ENCODE data around the gene ETS1.
A peak's percentile ranks its signal among the peaks of the same experiment; 100 is the strongest.

Gene ETS1

DNA sequence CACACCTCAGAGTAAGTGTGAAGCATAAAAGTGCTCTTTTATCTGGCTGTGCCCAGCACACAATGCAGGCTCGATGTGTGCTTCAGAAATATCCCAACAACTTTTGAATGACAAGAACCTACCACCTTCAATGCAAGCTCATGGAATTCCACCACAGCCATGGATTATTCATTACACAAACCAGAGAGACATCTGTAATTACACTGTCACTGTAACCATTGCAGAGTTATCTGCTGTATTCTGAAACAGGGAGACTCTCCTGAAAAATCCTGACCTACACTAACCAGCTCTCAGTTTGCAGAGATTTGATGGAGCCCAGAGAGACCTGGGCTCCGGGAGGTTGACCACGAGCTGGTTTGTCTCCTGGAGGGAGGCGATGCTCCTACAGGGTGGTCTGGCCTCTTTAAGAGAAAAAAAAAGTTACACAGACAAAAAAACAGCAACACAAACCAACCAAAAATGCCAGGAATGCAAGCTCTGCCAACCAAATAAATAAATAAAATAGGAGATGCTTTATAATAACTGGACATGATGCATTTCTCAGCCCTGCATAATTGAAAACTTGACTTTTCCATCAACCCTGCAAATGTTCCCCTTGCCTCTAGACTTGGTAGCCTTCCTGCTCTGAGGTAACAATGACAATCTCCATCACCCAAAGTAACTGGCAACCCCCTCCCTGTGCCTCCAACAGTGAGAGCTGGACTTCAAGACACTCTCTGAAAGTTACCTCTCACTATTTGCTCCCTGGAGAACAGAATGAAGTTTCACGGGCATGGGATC, 69.7 kb downstream of the ETS1 start:
- no peak for FAIRE-seq

DNA sequence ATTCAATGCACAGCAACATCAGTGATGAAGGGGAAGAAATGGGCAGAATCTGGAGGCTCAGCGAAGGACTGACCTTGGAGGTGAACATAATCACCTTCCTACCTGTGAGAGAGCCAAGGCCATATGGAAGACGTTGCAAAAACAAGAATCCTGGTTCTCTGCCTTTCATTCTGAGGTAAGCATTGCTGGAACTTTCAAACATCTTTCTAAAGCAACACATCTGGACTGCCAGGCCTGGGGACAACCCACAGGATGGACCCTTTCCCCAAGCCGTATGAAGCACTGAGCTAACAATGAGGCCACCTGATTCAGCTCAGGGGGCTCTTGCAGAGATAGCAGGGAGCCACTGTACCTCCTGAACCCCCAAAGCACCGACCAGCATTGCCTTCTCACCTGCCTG, 70.5 kb downstream of the ETS1 start:
- FAIRE-seq: no peak

DNA sequence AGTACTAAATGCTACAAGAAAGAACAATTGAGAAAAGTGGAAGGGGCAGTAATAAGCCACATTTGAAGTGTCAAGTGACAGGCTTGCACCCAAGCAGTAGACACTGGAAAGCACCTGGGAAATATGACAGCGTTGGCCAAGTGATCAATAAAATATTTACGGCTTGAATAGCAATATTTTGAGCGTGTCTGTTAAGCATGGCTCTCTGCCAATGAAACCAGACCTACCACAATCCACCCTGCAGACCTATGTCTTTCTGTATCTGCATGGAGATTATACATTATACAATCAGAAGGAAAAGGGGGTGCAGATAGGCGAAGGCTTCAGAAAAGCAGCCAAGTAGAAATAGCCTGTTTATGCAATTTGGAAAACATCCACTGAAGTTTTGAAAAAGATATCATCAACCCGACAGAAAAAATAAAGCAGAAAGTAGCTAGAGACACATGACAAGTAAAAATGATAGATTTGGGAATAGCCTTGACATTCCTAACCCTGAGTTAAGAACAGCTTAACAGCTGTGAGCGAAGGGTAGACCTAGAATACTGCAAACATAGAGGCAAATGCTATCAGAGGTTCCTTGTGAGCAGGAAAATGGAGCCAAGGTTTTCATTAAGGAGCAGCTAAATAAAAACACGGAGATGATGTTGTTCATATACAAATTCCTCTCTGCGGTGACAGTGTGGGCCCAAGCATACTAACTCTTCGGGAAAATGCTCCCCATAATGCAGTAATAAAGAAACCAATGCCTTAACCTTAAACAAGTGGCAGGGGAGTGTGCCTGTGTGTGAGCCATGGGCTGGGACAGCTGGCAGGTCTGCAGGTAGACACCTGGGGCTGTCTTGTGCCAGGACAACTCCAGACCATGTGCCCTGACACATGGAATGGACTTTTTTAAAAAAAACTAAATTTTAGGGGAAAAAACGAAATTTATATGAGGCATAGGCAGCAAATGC, 71.3 kb downstream of the ETS1 start:
- no peak for FAIRE-seq

DNA sequence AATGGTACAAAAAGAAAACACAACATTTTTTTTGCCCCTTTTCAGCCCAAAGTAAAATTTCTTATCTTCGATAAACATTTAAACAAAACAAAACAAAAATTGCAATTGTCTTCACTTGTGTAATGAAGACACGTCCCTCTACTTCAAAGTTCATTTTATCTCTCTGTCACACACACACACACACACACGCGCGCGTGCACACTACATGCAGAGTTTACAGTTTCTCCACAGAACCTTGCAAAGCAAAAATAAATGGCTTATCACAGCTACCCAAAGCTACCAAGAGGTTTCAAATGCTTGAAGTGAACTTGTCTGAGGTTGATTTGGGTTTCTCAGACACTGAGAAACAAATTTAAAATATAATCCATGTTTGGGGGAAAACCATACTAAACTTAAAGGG, 72.3 kb downstream of the ETS1 start:
- FAIRE-seq: no peak

DNA sequence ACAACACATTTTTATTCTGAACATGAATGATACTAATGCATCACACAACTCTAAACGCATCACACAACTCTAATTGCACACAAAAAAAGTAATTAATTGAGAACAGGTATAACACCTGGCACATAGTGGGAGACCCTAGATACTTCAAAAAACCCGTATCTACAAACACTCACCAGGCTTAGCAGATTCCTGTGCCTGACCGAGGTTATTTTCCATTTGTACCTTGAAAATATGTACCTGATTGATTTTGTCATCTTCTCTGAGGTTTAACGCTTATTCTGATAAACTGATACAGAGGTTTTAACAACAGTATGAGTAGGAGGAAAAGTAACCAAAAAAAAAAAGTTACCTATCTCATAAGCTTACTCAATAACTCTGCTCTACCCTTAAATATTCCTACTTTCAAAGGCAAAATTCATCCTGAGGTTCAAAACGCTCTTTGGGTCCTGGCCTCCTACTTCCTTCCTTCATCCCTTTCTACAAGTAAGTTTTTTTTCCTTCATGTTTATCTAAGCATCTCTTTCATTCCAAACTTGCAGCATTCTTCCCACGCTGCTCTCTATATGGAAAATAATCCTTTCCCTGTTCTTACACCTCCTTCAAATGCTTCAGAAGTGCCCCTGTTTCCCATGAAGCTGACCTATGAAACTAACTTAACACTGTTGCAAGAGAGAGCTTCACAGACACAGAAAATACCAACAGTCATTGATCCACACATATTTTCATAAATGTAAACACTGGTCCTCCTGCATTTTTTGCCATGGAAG, 73.3 kb downstream of the ETS1 start:
- no peak for FAIRE-seq

DNA sequence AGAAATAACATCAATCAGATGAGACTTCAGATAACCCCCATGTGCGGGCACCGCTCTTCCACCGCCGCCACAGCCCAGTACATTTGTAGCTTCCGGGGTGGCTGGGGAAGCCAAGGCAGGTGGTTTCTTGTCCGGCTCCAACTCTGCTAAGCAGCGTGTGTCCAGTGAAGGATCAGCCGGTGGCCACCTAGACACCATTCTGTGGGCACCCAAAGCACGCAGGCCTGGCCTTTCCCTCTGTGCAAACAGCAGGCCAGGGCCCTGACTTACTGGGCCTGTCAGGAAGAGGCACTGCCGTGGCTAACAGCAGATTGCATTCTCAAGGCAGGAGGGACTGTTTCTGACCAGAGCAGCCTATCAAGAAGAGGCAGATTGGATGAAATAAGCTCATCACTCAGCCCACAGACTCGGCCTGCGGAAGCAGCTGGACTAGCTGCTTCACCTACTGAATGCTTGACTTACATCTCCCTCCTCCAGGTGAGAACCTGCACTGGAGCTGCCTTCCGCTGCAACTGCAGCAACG, 74.8 kb downstream of the ETS1 start:
- no peak for FAIRE-seq

DNA sequence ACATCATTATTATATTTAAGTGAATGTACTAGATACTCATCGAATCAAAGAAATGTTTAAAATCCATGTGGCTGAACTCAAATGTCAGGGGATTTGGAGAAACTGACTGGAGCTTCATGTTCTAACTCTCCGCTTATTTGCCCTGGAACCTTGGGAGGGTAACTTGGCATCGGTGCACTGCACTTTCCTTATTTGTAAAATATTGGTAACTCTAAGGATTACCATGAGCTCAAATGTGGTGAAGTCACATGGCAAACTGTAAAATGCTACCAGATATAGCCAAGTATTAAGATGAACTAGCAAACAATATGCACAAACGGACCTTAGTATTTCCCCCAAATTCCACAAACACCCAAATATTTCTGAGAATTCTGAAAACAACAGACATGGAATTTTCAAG, 75.6 kb downstream of the ETS1 start:
- FAIRE-seq: no peak

DNA sequence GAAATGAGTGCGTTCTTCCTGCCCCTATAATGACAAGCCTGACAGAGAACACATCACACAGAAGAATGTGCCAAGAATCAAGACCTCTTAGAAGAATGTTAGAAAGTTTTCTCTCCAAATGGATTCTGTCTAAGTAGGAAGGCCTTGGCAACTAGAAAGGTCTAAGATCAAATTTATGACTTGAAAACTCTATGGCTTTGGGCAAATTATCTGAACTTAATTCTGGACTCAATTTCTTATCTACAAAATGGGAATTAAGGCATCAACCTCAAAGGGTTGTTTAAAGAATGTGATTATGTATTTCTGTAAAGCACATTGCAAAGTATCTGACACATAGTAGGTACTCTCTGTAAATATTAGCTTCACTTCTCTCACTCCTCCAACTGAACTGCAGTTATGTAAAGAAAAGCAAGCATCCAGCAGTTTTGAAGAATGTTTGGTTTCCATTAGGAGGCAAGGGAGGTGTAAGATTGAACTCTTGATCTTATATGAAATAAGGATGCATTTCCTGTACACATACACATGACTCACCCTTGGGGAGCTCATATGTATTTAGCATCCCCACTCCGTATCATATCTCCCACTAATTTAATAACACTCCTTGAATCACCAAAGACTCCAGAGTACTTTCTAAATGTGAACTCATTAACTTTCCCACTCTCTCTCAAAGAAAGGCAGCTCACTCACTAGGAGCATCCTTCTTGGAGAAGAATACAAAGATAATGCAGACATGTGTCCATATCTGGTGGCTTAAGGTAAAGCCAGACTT, 77.6 kb downstream of the ETS1 start:
- FAIRE-seq: no peak

DNA sequence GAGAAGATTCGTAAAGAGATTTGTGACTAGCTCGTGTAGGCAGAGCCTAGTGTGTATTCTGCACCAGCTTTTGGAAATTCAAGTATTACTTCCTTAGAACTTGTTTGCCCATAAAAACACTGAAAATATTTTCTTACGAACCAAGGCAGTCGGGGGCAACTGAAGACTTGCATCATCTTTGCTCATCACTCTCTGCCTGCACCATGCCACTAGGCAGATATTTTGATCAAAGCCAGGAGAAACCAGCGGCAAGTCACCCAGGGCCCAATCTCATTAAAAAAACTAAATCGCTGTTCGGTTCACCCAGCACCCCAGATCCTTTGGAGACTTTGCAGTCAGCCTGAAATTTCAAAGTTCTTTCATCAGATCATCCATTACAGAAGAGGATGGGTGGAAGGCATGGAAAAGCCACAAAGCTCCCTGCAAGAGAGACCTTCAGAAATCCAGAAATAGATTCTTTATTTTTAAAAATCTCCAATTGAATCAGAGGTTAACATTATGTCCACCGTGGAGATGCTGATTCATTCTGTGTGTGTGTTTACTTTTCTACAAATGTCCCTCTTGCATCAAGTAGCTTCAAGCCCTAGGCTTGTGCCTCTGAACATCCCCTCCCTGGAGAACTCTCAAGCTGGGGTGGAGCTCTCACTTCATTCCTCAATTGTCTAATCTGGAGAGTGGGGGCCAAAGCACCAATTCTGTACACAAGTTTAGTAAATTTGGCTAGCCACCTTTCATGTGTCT, 78.4 kb downstream of the ETS1 start:
- FAIRE-seq: no peak

DNA sequence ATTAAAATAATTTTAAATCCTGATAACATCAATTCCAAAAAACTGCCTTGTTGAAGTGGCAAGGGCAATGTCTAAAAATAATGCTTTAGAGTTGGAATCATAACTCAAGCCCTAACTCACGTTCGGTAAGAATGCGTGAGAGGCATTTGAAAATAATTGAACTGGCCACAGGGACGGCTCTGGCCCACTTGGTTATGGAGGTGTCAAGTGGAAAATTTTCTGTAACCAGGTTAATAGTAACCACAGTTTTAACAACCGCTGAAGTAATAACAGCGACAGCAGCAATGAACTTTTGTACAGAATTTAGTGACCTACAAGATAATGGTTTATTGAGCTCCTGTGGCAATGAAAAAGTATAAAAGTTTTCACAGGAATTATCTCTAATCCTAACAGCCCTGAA, 79.4 kb downstream of the ETS1 start:
- no peak for FAIRE-seq

DNA sequence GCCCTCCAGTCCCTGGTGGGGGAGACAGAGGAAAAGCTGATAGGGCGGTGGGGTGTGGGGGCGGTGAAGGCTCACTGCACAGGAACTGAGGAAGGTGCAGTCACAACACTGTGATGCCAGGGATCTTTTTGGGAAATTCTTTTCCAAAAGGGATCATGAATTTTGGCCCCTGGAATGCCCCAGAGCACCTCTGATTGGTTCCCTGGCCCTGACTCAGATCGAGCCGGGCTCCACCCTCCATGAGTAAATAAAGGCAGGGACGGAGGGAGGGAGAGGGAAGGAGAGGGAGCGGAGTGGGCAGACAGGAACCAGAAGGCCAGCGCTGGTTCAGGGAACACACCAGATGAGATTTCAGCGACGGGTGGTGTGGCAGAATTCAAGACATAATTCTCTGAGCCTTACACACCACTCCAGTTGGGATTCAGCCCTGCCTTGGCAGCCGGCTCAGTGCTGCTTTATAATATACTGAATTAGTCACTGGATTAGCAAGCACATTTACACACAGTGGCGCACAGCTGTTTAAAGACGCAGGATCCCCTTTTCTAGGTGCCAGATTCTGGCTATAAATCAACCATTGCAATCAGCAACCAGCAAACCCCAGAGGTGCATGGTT, 80.3 kb downstream of the ETS1 start:
- FAIRE-seq: no peak

DNA sequence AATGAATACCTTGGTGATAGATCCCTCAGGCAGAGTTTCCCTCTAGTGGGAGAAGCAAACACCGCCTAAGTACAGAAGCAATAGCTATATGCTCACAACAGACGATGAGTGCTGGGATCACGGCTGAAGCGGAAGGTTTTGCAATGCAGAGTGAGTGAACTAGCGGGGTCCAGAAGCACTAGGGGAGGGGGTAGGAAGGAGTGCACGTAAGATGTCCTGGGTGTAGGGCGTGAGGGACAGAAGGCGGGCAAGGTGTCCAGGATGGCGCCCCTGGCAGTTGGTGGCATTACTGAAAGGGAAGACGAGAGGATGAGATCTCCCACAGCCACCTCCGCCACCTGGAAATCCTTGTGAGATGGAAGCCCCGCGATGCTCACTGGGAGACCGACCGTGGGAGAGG, 81.0 kb downstream of the ETS1 start:
- FAIRE-seq: no peak

DNA sequence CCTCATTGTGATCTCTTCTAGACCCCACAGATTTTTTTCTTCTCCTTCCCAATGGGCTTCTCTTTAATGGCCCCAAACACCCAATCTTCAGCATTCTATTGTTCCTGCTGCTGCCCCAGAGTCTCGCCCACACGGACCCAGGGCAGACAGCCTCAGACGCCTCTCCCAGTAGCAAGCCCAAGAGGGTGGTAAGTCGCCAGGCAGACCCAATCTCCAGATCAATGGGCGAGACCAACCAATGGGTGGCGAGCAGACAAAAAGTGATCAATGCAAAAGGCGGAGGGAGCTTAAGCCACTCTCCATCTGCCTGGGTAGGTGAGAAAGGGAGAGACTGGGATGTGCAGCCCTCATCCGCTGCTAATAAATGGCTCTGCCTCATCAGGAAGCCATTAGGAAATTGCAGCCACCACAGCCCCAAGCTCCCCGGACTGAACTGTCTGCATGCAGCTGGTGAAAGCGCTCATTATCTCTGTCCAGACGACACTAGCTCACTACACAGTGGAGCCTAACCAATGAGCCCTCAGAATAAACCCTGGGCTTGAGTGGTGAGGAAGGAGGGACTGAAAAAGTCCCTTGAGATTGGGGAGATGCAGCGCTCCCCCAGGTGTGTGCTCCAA, 81.8 kb downstream of the ETS1 start:
- FAIRE-seq: no peak

DNA sequence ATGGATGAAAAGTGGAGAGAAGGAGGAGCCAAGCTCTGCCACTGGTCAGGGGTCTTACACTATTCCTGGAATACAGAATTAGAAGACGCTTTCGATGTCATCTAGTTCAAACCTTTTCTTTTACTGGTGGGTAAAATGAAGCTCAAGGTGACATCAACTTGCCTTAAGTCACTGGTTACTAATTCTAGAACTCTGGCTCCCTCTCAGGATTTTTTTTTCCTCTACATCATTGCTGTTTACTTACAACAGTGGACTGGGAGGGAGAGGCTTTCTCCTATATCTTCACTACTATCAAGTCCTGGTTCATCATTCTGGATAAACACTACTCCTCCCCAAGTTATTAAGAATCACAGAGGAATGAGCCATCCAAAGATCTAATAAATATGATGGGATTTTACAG, 82.9 kb downstream of the ETS1 start:
- no peak for FAIRE-seq

DNA sequence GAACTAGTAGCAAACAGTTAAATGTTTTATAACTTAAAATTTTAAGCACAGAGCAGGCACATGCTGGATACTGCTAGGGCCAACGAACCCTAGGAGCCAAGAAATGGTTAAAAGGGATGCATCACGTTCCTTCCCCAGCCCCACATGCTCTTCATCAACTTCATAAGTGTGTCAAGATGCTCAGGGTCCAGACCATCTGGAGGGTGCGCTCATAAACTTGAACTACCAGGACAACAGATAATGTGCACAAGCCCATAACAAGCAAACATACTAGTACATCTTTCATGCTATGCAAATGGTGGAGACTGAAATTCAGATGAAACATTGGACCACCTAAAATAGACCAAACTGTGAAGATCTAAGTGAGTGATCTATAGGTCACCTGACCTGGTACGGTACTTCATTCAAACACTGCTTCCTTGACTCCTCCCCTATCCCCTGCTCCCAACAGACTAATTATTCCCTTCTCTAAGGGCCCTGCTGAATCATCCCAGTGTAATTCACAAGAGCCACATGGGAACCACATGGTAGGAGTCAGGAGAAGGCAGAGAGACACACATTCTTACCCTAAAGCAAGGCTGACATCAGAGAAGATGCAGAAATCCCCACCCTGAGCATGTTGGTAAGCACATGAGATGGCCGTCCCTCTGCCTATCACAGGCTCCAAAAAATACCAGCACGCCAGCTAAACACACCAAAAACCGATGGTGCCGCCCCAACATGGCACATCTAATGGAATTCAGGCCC, 83.9 kb downstream of the ETS1 start:
- peak; percentile 85 for FAIRE-seq

DNA sequence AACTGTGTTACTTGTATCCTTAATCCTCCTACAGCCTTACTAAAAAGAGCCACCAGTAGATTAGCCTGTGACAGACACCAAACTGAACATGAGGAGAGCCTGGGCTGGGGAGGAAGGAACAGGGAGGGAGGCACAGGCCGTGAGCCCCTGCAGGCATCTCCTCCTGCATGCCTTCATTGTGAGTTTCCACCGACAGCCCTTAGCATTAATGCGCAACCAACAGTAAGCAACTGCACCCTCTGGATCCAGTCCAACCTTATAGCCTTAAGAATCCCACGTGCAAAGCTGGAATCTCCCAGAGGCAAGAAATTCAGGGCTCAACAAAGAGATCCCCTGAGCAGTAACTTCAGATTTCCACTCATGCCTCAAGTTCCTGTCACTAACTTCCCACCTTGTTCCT, 84.6 kb downstream of the ETS1 start:
- FAIRE-seq: no peak

DNA sequence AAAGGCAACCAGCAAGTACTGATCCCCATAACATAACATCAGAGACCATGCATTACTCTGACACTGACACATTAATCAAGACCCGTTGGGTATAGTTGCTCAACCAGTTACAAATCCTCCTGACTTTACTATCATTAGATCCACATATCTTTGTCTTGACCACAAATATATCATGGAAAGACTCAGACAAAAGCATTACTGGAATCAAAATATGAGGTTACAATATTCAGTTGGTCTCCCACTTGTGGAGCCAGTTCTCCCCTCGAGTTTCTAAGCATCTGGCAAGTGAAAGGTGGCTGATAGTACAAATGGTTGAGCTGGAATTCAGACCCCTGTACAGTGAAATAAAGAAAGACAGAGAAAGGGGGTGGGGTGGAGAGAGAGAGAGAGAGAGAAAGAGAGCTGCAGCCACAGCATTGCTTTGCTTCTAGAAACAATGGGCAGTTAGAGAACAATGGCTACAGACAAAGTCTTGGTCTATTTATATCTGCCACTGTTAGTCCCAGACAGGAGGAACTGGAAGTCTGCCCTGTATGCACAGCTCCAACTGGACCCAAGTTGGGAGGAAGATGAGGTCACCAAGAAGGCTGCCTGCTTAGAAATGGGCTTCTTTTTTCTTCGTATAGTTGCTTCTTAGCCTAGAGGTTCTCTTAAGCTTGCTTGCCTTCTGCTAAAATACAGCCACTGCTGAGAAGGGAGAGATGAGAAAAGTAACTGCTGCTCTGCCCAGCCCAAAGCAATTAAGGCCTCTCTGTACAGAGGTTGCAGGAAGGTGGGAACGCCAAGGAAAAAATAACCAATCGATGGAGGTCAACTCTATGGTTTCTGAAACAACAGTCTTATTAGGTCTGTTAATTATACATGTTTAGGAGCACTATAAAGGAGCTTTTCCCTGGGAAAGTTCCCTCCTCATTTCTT, 85.5 kb downstream of the ETS1 start:
- FAIRE-seq: no peak

DNA sequence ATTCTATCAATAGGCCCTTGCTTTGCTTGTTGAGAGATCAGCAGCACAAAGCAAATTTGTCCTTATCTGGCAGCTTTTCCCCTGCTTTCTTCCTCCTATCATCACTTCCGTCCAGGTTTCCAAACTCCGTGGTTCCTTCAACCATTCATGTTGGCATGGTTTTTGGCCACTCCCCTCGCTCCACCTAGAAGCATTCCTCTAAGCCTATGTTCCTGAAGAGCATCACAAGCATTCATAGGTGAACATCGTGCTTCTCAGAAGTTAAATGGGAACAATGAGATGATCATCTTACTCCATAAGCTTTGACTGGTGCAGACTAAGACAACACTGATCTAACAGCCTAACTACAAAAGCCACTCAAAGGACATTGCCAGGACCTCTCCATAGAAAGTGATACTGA, 86.3 kb downstream of the ETS1 start:
- no peak for FAIRE-seq

DNA sequence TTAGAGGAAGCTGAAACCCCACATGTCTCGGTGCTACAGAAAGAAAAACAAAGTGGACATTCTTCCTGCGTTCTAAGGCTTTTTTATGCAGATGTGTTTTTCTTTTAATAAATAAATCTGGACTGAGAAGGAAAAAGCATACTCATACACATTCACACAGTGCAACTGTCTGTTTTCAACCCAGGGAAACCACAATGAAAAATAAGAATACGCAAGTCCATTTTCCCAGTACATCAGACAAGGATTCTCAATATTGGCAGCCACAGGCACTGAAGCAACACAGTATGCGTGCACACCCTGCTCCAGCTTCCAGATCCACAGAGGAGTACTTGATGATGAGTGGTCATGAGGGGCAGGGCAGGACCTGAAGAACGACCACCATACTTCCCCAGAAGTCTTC, 86.9 kb downstream of the ETS1 start:
- FAIRE-seq: peak; percentile 23

All from endometrium (tissue), 2 donors.